ENCODE measurements around the gene TXLNA.

TXLNA gene

DNA sequence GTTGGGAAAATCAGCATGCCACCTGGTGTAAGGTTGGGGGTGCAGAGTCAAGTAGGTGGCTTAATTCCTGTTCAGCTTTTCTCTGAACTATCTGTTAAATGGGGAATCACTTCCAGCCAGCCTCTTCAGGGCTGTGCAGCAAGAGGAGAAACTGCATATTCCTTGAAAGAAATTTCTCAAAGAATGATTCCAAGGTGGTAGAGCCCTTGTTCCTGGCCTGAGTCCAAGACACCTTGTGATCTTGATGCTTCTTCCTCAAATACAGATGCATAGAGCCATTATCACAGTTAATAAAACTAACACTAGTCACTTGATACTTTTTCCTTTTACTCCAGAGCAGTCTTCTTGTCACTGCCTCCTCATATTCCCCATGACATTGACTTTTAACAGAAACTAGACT, 5.2 kb downstream of the TXLNA start:
- no peak for DNase-seq (ENCODE audit: low spot score)
- no peak overlapping the region for H3K27ac ChIP-seq
- TF ChIP-seq, protein P1, sequence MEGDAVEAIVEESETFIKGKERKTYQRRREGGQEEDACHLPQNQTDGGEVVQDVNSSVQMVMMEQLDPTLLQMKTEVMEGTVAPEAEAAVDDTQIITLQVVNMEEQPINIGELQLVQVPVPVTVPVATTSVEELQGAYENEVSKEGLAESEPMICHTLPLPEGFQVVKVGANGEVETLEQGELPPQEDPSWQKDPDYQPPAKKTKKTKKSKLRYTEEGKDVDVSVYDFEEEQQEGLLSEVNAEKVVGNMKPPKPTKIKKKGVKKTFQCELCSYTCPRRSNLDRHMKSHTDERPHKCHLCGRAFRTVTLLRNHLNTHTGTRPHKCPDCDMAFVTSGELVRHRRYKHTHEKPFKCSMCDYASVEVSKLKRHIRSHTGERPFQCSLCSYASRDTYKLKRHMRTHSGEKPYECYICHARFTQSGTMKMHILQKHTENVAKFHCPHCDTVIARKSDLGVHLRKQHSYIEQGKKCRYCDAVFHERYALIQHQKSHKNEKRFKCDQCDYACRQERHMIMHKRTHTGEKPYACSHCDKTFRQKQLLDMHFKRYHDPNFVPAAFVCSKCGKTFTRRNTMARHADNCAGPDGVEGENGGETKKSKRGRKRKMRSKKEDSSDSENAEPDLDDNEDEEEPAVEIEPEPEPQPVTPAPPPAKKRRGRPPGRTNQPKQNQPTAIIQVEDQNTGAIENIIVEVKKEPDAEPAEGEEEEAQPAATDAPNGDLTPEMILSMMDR (conservative IDR thresholded peaks at IDR 0.05; ENCODE audit: low read depth), result no peak
- ChIA-PET CTCF (no interaction called here), POLR2A (ENCODE audit: low non-redundant PET) (no interaction called here)

DNA sequence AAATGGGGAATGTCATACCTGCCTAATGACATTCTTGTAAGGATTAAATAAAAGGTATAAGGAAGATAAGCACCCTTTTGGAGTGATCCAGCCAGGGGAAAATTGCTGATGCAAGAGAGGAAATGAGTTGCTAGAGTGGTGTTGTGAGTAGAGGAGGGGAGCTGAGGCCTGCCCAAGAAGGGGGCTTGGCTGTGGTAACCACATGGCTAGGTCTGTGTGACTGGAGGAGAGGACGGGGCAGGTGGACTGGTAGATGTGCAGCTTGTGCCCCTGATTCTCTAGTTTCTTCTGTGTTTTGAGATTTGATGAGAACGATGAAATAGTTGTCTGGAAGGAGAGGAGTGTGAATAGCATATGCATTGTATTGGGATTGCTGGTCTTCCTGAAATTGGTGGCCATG, 6.6 kb downstream of the TXLNA start:
- no peak for DNase-seq (ENCODE audit: low spot score)
- H3K27ac ChIP-seq, result peak overlapping the region; percentile 39
- TF ChIP-seq, protein P1 (conservative IDR thresholded peaks at IDR 0.05; ENCODE audit: low read depth), result no peak
- CTCF ChIA-PET, result interaction anchor here (0.7 kb wide), 1 partner anchor 403 kb away, joined by 3 read pairs; no protein-coding TSS in a partner anchor
- POLR2A ChIA-PET (ENCODE audit: low non-redundant PET), result interaction anchor here (0.7 kb wide), 1 partner anchor 397 kb away, joined by 3 read pairs; no protein-coding TSS in a partner anchor

DNA sequence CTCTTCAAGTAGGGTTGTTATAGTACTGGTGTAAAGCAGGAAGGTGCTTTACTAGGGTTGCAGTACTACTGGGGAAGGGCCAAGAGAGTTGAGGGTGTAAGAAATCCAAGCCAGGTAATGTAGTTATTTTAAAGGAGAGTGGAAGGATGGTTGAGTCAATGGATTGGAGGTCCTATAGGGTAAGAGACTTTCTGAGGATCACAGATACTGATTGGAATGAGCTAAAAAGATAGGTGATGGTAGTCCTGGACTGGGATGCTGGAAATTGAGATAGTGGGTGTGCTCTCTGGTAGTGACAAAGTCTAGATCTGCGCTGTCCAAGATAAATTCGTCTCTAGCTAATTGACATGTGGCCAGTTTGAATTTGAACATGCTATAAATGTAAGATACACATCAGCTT, 7.0 kb downstream of the TXLNA start:
- no peak overlapping the region for H3K27ac ChIP-seq
- POLR2A ChIA-PET (ENCODE audit: low non-redundant PET), result interaction anchor here (0.6 to 0.7 kb wide), 2 partner anchors 125 to 398 kb away, joined by 3 read pairs; no protein-coding TSS in a partner anchor
- DNase-seq (ENCODE audit: low spot score), result no peak
- CTCF ChIA-PET, result no interaction called here
- TF ChIP-seq, protein P1 (conservative IDR thresholded peaks at IDR 0.05; ENCODE audit: low read depth), result no peak

DNA sequence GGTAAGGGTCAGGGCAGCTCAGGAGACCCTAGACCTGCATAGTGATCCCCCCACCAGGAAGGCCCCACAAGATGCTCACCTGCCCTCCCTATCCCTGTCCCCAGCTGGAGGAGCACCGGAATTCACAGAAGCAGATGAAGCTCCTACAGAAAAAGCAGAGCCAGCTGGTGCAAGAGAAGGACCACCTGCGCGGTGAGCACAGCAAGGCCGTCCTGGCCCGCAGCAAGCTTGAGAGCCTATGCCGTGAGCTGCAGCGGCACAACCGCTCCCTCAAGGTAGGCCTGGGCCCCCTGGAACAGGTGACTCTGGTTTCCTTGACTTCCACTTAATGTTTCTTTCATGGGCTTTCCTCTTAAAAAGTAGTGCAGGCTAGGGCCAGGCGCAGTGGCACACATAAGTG, 8.4 kb downstream of the TXLNA start:
- ChIA-PET CTCF (no interaction called here), POLR2A (ENCODE audit: low non-redundant PET) (no interaction called here)
- H3K27ac ChIP-seq, result 0 out of 2 replicates have a peak overlapping the region, but pooled peaks have one; percentile 3
- DNase-seq (ENCODE audit: low spot score), result no peak
- TF ChIP-seq, protein P1 (conservative IDR thresholded peaks at IDR 0.05; ENCODE audit: low read depth), result no peak

DNA sequence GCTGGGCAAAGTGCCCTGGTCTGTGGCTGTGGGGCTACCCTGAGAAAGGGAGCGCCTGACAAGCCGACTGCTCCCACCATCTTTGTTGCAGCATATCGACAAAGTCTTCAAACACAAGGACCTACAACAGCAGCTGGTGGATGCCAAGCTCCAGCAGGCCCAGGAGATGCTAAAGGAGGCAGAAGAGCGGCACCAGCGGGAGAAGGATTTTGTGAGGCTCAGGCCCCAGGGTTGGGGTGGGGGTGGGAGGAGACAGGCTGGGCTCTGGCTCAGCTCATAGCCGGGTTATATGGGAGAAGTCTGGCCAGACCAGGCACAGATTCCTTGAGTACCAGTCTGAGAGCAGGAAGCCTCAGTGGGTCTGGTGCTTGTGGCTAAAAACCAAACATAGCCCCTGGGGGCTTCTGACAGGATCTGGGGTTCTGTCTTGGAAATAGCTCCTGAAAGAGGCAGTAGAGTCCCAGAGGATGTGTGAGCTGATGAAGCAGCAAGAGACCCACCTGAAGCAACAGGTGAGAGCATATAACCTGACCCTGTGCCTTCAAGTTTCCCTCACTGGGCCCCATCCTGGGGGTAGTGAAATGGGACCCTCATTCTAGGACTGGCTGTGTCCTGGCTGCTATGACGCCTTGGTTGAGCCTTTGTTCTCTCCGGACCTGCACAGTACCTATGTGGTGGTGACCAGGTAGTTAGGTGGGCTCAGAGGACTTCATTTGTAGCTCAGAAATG, 12.9 kb downstream of the TXLNA start:
- no peak overlapping the region for H3K27ac ChIP-seq
- POLR2A ChIA-PET (ENCODE audit: low non-redundant PET), result interaction anchor here (0.5 to 0.7 kb wide), 2 partner anchors 23 to 135 kb away, joined by 3 to 4 read pairs; no protein-coding TSS in a partner anchor
- TF ChIP-seq, protein P1 (conservative IDR thresholded peaks at IDR 0.05; ENCODE audit: low read depth), result no peak
- CTCF ChIA-PET, result no interaction called here
- no peak for DNase-seq (ENCODE audit: low spot score)

DNA sequence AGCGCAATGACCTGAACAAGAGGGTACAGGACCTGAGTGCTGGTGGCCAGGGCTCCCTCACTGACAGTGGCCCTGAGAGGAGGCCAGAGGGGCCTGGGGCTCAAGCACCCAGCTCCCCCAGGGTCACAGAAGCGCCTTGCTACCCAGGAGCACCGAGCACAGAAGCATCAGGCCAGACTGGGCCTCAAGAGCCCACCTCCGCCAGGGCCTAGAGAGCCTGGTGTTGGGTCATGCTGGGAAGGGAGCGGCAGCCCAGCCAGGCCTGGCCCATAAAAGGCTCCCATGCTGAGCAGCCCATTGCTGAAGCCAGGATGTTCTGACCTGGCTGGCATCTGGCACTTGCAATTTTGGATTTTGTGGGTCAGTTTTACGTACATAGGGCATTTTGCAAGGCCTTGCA, 15.5 kb downstream of the TXLNA start:
- ChIA-PET CTCF (no interaction called here), POLR2A (ENCODE audit: low non-redundant PET) (no interaction called here)
- DNase-seq (ENCODE audit: low spot score), result no peak
- TF ChIP-seq, protein P1 (conservative IDR thresholded peaks at IDR 0.05; ENCODE audit: low read depth), result no peak
- peak overlapping the region; percentile 34 for H3K27ac ChIP-seq

Measured in RWPE1 (cell line).